ENCODE data around the gene ZNF274. TPM values are rescaled to one million over a fixed set of nuclear protein-coding genes. Genes with fewer than 3 reads are reported as not detected.

ZNF274 gene
- total and polyA plus RNA-seq, 2 of the 8 experiments (the other 6 are each of a cell fraction or from before 2014, with no cell fraction given) = 13.3 to 25.1 TPM

DNA sequence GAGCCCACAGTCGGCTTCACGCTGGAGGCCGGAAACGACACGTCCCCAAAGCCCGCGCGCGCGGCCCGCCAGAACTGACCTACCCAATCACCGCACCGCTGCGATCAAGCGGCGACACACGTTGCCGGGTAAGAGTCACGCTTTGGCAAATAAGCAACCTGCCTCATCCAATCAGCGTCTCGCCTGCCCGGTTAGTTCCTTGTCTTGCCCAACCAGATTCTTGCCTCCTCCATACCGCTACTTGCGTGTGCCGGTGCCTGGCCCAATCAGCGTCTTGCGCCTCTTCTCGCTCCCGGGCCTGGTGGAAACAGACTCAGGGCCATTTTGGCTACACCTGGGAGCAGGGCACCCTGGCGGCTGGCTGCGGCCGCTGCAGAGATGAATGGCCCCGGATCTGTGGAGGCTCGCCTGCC lies 34.2 kb downstream of the ZNF274 start:
- Histone ChIP-seq H4K5ac (ENCODE audit: insufficient read length, low read depth, low read length) (no peak overlapping the region), H3K4me3 (ENCODE audit: extremely low read depth in 1 of 4, insufficient read depth in 2 of 4, low read depth in 3 of 4, low read length in 4 of 4) (no peak overlapping the region), H3K14ac (ENCODE audit: insufficient read length) (no peak overlapping the region), H3K4ac (replicated peaks; ENCODE audit: insufficient read length, low read depth, low read length) (no peak overlapping the region), H3K4me2 (ENCODE audit: insufficient read depth in 1 of 2, low read depth in 2 of 2, low read length in 2 of 2) (no peak overlapping the region), H3K56ac (replicated peaks; ENCODE audit: insufficient read length, low read depth, low read length) (no peak overlapping the region), H3K27me3 (replicated peaks in 1 of 4; ENCODE audit: control insufficient read depth in 3 of 4, extremely low read depth in 1 of 4, insufficient read depth in 3 of 4, low read length in 3 of 4) (no peaks in the 10 kb centered on the region), H4K8ac (ENCODE audit: extremely low read depth, insufficient read depth, low read length) (no peak overlapping the region), H3K9me3 (ENCODE audit: insufficient read depth in 2 of 2, low read depth in 1 of 2, low read length in 1 of 2) (peaks cover 13 to 29% of the 10 kb centered on the region in 2 experiments), H2BK120ac (replicated peaks; ENCODE audit: low read depth, low read length) (no peak overlapping the region), H2AFZ (ENCODE audit: low read length) (no peak overlapping the region), H3K27ac (ENCODE audit: low read depth, low read length) (no peak overlapping the region), H3K36me3 (ENCODE audit: control insufficient read depth in 2 of 4, insufficient read depth in 4 of 4, low read length in 3 of 4) (peaks cover 9 to 23% (median 16%) of the 10 kb centered on the region in 4 experiments), H3K9ac (replicated peaks in 1 of 4; ENCODE audit: extremely low read depth in 1 of 4, low read depth in 3 of 4, low read length in 3 of 4) (no peak overlapping the region), H4K20me1 (replicated peaks in 1 of 2; ENCODE audit: control insufficient read depth in 1 of 2, insufficient read depth in 2 of 2, low read length in 2 of 2) (no peaks in the 10 kb centered on the region), H3K23me2 (ENCODE audit: low read depth, low read length) (no peaks in the 10 kb centered on the region), H2BK20ac (ENCODE audit: low read length) (no peak overlapping the region), H2BK5ac (ENCODE audit: low read depth, low read length) (no peak overlapping the region), H2AK5ac (ENCODE audit: low read depth, low read length) (no peak overlapping the region), H3K79me2 (ENCODE audit: control insufficient read depth in 1 of 2, insufficient read depth in 2 of 2, low read length in 2 of 2) (no peaks in the 10 kb centered on the region), H3K4me1 (replicated peaks in 1 of 4; ENCODE audit: control insufficient read depth in 3 of 4, insufficient read depth in 4 of 4, low read length in 3 of 4) (peaks cover 0 to 2% (median 0%) of the 10 kb centered on the region in 4 experiments; a peak in 1 of 7 replicates), H3K79me1 (ENCODE audit: low read depth, low read length) (no peaks in the 10 kb centered on the region), H2BK12ac (ENCODE audit: low read depth, low read length) (no peak overlapping the region), H4K91ac (replicated peaks; ENCODE audit: insufficient read length, low read length) (no peak overlapping the region), H3K18ac (ENCODE audit: extremely low read depth, low read length) (no peak overlapping the region), H3K23ac (ENCODE audit: insufficient read length) (no peak overlapping the region), H2BK15ac (ENCODE audit: low read length) (no peak overlapping the region)
- no peak for FAIRE-seq
- ChIA-PET CTCF (ENCODE audit: partially characterized antibody) (no interaction called here), POLR2A (ENCODE audit: partially characterized antibody) (interaction anchor here (0.8 kb wide), 1 partner anchor 13 kb away, joined by 4 read pairs; no protein-coding TSS in a partner anchor)
- 92% methylated on average over 31 of the region's 34 CpGs; no CpG with 5 or more reads in 1 of the 2 experiments for WGBS, 2 experiments (ENCODE audit: extremely low coverage in 1 of 2, insufficient coverage in 1 of 2, insufficient read length in 1 of 2, insufficient replicate concordance in 2 of 2, low coverage in 1 of 2, low lambda C conversion rate in 2 of 2, missing lambda C conversion rate in 1 of 2)
- DNase-seq (ENCODE audit: low read depth in 1 of 2, low spot score in 2 of 2) = no peak
- peak; percentile 68; the same call in 1 of the 2 replicates for TF ChIP-seq RFX5 (IDR thresholded peaks at IDR 0.05; ENCODE audit: borderline replicate concordance, low read depth, low read length)
- no peak for TF ChIP-seq PHF8 (conservative IDR thresholded peaks at IDR 0.05; ENCODE audit: low read depth, low read length)
